ENCODE measurements around the gene HNRNPU. TPM values are rescaled to one million over a fixed set of nuclear protein-coding genes. Genes with fewer than 3 reads are reported as not detected.
A peak's percentile ranks its signal among the peaks of the same experiment; 100 is the strongest.

Gene HNRNPU
- total RNA-seq, 2 experiments from 2014 or later, result 410 to 421 TPM

DNA sequence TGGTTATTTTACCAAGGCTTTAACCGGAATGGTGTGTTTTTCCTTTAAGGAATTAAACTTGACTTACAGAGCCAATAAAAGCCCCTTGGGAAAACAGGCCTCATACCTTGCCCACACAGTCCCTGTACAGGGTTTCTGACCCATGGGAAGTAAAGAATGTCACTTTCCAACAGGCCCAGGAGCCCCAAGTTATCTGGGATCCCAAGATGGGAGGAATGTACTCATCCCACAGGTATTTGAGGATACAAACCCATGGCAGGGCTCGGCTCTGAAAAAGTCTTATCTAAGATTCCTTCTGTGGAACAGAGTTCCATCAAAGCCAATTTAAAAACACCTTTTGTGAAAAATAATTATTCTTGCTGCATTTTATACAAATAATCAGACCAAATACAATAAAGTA lies 44.2 kb downstream of the HNRNPU start:
- H3K27ac Mint-ChIP-seq, result no peak overlapping the region
- H3K9me3 Mint-ChIP-seq, result no peaks in the 10 kb centered on the region
- ChIA-PET CTCF (no interaction called here), POLR2A (no interaction called here)
- intact Hi-C loops (cut with micrococcal nuclease), result no loop called here
- no peak overlapping the region for H3K4me3 Mint-ChIP-seq
- H3K27me3 Mint-ChIP-seq, result peaks cover 7% of the 10 kb centered on the region
- peaks cover 3% of the 10 kb centered on the region for H3K4me1 Mint-ChIP-seq (ENCODE audit: low read depth)
- H3K36me3 Mint-ChIP-seq, result no peaks in the 10 kb centered on the region
- no peak for DNase-seq

DNA sequence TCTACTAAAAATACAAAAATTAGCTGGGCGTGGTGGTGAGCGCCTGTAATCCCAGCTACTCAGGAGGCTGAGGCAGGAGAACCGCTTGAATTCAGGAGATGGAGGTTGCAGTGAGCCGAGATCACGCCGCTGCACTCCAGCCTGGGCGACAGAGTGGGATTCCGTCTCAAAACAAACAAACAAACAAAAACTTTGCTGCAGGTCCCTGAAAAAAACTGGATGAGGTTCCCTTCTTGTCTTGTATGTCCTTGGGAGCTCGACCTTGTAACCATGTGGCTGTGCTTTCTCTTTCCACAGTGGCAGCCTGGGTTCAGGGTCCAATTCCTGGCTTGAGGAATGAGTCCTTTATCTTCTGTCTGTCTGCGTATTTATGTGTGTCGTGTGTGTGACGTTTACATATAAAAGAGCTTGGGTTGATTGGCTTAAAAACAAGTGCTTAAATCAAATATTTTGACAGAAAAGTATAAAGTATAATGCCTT lies 46.9 kb downstream of the HNRNPU start:
- Mint-ChIP-seq H3K4me1 (ENCODE audit: low read depth) (peaks cover 12% of the 10 kb centered on the region), H3K27ac (no peak overlapping the region)

DNA sequence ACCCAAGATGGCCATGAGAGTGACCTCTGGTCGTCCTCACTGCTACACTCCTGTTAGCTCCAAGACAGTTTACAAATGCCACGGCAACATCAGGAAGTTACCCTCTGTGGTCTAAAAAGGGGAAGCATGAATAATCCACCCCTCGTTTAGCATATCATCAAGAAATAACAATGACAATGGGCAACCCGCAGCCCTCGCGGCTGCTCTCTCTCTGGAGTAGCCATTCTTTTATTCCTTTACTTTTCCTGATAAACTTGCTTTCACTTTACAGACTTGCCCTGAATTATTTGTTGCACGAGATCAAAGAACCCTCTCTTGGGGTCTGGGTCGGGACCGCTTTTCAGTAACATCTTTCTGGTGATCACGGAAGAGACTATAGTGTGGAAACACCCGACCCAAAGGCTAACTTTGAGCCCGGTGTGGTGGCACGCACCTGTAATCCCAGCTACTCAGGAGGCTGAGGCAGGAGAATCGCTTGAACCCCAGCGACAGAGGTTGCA lies 48.7 kb downstream of the HNRNPU start:
- intact Hi-C loops (cut with micrococcal nuclease), result no loop called here

More for the DNA sequence above, 46.9 kb downstream of the HNRNPU start:
- Mint-ChIP-seq H3K9me3 (no peaks in the 10 kb centered on the region), H3K4me3 (no peak overlapping the region), H3K36me3 (no peaks in the 10 kb centered on the region), H3K27me3 (peaks cover 17% of the 10 kb centered on the region)
- CTCF ChIA-PET, result no interaction called here
- POLR2A ChIA-PET, result no interaction called here
- intact Hi-C loops (cut with micrococcal nuclease), result no loop called here
- no peak for DNase-seq

DNA sequence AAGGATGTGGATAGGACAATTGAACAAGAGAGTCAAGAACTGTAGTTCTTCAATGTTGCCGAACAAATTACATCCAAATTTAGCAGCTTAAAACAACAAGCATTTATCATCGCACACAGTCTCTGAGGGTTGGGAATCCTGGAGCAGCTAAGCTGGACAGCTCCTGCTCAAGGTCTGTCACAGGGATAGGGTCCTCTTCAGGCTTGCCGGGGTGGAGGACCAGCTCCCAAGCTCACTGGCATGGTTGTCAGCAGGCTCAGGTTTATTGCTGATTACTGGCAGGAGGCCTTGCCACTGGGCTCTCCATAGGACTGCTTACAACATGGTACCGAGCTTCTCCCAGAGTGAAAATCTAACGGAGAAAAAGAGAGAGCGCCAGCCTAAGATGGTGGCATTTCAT lies 51.0 kb downstream of the HNRNPU start:
- Mint-ChIP-seq H3K4me3 (no peak overlapping the region), H3K4me1 (ENCODE audit: low read depth) (peaks cover 12% of the 10 kb centered on the region), H3K36me3 (no peaks in the 10 kb centered on the region), H3K27ac (no peak overlapping the region), H3K9me3 (no peaks in the 10 kb centered on the region), H3K27me3 (peaks cover 17% of the 10 kb centered on the region)
- POLR2A ChIA-PET, result interaction anchor here (0.6 kb wide), 1 partner anchor 47 kb away, joined by 3 read pairs; no protein-coding TSS in a partner anchor
- CTCF ChIA-PET, result interaction anchor here (1.6 to 1.8 kb wide), 2 partner anchors 12 to 229 kb away, joined by 4 to 8 read pairs; no protein-coding TSS in a partner anchor
- intact Hi-C loops (cut with micrococcal nuclease), result no loop called here
- no peak for DNase-seq

More for the DNA sequence above, 48.7 kb downstream of the HNRNPU start:
- no peak for DNase-seq
- Mint-ChIP-seq H3K4me1 (ENCODE audit: low read depth) (peaks cover 12% of the 10 kb centered on the region), H3K27ac (no peak overlapping the region), H3K4me3 (no peak overlapping the region), H3K36me3 (no peaks in the 10 kb centered on the region), H3K9me3 (no peaks in the 10 kb centered on the region), H3K27me3 (peaks cover 17% of the 10 kb centered on the region)
- ChIA-PET CTCF (interaction anchor here (1.3 kb wide), 1 partner anchor 14 kb away, joined by 3 read pairs; no protein-coding TSS in a partner anchor), POLR2A (interaction anchor here (1.3 kb wide), 1 partner anchor 19 kb away, joined by 3 read pairs; no protein-coding TSS in a partner anchor)

- intact Hi-C loops (cut with micrococcal nuclease), result no loop called here
- POLR2A ChIA-PET, result no interaction called here
- Mint-ChIP-seq H3K4me1 (ENCODE audit: low read depth) (peaks cover 9% of the 10 kb centered on the region), H3K36me3 (no peaks in the 10 kb centered on the region), H3K4me3 (no peak overlapping the region), H3K27me3 (peaks cover 11% of the 10 kb centered on the region), H3K27ac (no peak overlapping the region), H3K9me3 (no peaks in the 10 kb centered on the region)
- no peak for DNase-seq
- CTCF ChIA-PET, result interaction anchor here (0.6 to 1.9 kb wide), 2 partner anchors 9 to 236 kb away, joined by 4 to 5 read pairs; no protein-coding TSS in a partner anchor
Observed at GRCh38 chr1:244810221-244810620, 54.1 kb downstream of the HNRNPU start.

- Mint-ChIP-seq H3K4me1 (ENCODE audit: low read depth) (no peaks in the 10 kb centered on the region), H3K27me3 (no peaks in the 10 kb centered on the region), H3K36me3 (no peaks in the 10 kb centered on the region), H3K9me3 (no peaks in the 10 kb centered on the region), H3K27ac (no peak overlapping the region), H3K4me3 (no peak overlapping the region)
- ChIA-PET CTCF (interaction anchor here (0.6 kb wide), 1 partner anchor 134 kb away, joined by 3 read pairs; no protein-coding TSS in a partner anchor), POLR2A (no interaction called here)
- intact Hi-C loops (cut with micrococcal nuclease), result no loop called here
- DNase-seq, result no peak
Observed at GRCh38 chr1:244807138-244807537, 57.2 kb downstream of the HNRNPU start.

GRCh38 chr1:244804841-244805240 lies 59.5 kb downstream of the HNRNPU start:
- Mint-ChIP-seq H3K27ac (no peak overlapping the region), H3K27me3 (no peaks in the 10 kb centered on the region), H3K9me3 (no peaks in the 10 kb centered on the region), H3K36me3 (no peaks in the 10 kb centered on the region), H3K4me1 (ENCODE audit: low read depth) (peaks cover 2% of the 10 kb centered on the region), H3K4me3 (no peak overlapping the region)
- CTCF ChIA-PET, result interaction anchor here (5.0 kb wide), 1 partner anchor 237 kb away, joined by 84 read pairs; no protein-coding TSS in a partner anchor
- intact Hi-C loops (cut with micrococcal nuclease), result no loop called here
- no peak for DNase-seq
- POLR2A ChIA-PET, result no interaction called here

- Mint-ChIP-seq H3K4me3 (no peak overlapping the region), H3K9me3 (no peaks in the 10 kb centered on the region), H3K27me3 (no peaks in the 10 kb centered on the region), H3K36me3 (no peaks in the 10 kb centered on the region), H3K27ac (no peak overlapping the region), H3K4me1 (ENCODE audit: low read depth) (peaks cover 2% of the 10 kb centered on the region)
- DNase-seq, result no peak
- intact Hi-C loops (cut with micrococcal nuclease), result no loop called here
- CTCF ChIA-PET, result interaction anchor here (1.3 to 10.2 kb wide), 7 partner anchors 10 to 239 kb away, joined by 4 to 172 read pairs (median 15); partner anchors contain the start of gene COX20
- POLR2A ChIA-PET, result no interaction called here
Observed at GRCh38 chr1:244802556-244803239, 61.6 kb downstream of the HNRNPU start.

- DNase-seq, result no peak
- Mint-ChIP-seq H3K36me3 (no peaks in the 10 kb centered on the region), H3K27me3 (peaks cover under 1% of the 10 kb centered on the region), H3K4me3 (no peak overlapping the region), H3K9me3 (no peaks in the 10 kb centered on the region), H3K4me1 (ENCODE audit: low read depth) (peaks cover 2% of the 10 kb centered on the region), H3K27ac (no peak overlapping the region)
- CTCF ChIA-PET, result interaction anchor here (0.7 to 10.2 kb wide), 21 partner anchors 9 to 249 kb away, joined by 3 to 172 read pairs (median 5); partner anchors contain the start of gene COX20
- intact Hi-C loops (cut with micrococcal nuclease), result no loop called here
- POLR2A ChIA-PET, result no interaction called here
Observed at GRCh38 chr1:244802041-244802440, 62.3 kb downstream of the HNRNPU start.

GRCh38 chr1:244801246-244801645 lies 63.1 kb downstream of the HNRNPU start:
- H3K9me3 Mint-ChIP-seq, result no peaks in the 10 kb centered on the region
- DNase-seq, result peak; percentile 66
- ChIA-PET CTCF (interaction anchor here (0.6 to 10.2 kb wide), 31 partner anchors 10 to 1205 kb away, joined by 3 to 172 read pairs (median 4); partner anchors contain the start of gene COX20), POLR2A (interaction anchor here (0.7 to 0.9 kb wide), 2 partner anchors 35 to 241 kb away, joined by 5 read pairs; partner anchors contain the start of gene COX20)
- H3K4me1 Mint-ChIP-seq (ENCODE audit: low read depth), result peaks cover 2% of the 10 kb centered on the region
- H3K4me3 Mint-ChIP-seq, result no peak overlapping the region
- intact Hi-C loops (cut with micrococcal nuclease), result loop anchor here (1.0 kb wide), 3 partner anchors 34 to 241 kb away; partner anchors contain the start of genes COX20 and DESI2
- H3K36me3 Mint-ChIP-seq, result no peaks in the 10 kb centered on the region
- no peak overlapping the region for H3K27ac Mint-ChIP-seq
- peaks cover 2% of the 10 kb centered on the region for H3K27me3 Mint-ChIP-seq

DNA sequence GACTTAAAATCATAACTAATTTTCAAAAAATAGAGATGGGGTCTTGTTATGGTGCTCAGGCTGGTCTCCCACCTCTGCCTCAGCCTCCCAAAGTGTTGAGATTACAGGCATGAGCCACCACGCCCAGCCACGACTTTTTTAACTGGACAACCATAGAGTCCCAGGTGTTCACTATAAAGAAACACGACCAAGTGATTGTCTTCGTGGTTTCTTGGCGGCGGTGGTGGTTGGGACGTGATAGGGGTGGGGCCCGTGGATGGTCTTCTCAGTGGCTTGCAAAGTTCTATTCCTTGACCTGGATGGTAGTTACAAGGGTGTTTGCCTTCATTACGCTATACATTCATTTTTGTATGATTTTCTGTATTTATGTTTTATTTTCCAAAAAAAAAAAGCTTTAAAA lies 63.5 kb downstream of the HNRNPU start:
- no peaks in the 10 kb centered on the region for H3K9me3 Mint-ChIP-seq
- ChIA-PET CTCF (interaction anchor here (0.6 to 10.2 kb wide), 22 partner anchors 9 to 1381 kb away, joined by 3 to 172 read pairs (median 4); partner anchors contain the start of gene COX20), POLR2A (interaction anchor here (0.7 to 0.9 kb wide), 2 partner anchors 35 to 242 kb away, joined by 5 read pairs; partner anchors contain the start of gene COX20)
- H3K27ac Mint-ChIP-seq, result no peak overlapping the region
- H3K4me3 Mint-ChIP-seq, result no peak overlapping the region
- H3K27me3 Mint-ChIP-seq, result peaks cover 2% of the 10 kb centered on the region
- peaks cover 2% of the 10 kb centered on the region for H3K4me1 Mint-ChIP-seq (ENCODE audit: low read depth)
- intact Hi-C loops (cut with micrococcal nuclease), result loop anchor here (1.0 kb wide), 3 partner anchors 34 to 241 kb away; partner anchors contain the start of genes COX20 and DESI2
- no peaks in the 10 kb centered on the region for H3K36me3 Mint-ChIP-seq
- DNase-seq, result no peak
